BLaER1 treated with 17β-estradiol and CSF1 and Interleukin-3, amounts not matched to agents 10 nM and 100 nM (cell line): ENCODE data around the gene SEZ6L.

ENCODE experiments used
- H3K27ac ChIP-seq, 11 experiments: shearing (Covaris generic); formaldehyde crosslinking; 2 replicates each; pipeline ENCODE4 v1.8.1; 2022
- H3K27me3 ChIP-seq, 11 experiments: shearing (Covaris generic); formaldehyde crosslinking; 2 replicates each; pipeline ENCODE4 v1.8.1; 2022
- H3K36me3 ChIP-seq, 11 experiments: shearing (Covaris generic); formaldehyde crosslinking; 2 replicates each; pipeline ENCODE4 v1.8.1; 2022
- H3K4me1 ChIP-seq, 10 experiments: shearing (Covaris generic); formaldehyde crosslinking; 2 replicates each; pipeline ENCODE4 v1.8.1; 2022
- H3K4me2 ChIP-seq, 11 experiments: shearing (Covaris generic); formaldehyde crosslinking; 2 replicates each; pipeline ENCODE4 v1.8.1; 2022
- H3K4me3 ChIP-seq, 10 experiments: shearing (Covaris generic); formaldehyde crosslinking; 2 replicates each; pipeline ENCODE4 v1.8.1; 2022
- H3K9ac ChIP-seq, 11 experiments: shearing (Covaris generic); formaldehyde crosslinking; 2 replicates each; pipeline ENCODE4 v1.8.1; 2022
- H3K9me3 ChIP-seq, 11 experiments: shearing (Covaris generic); formaldehyde crosslinking; replicated peaks in 1 of 11; 2 replicates each; pipeline ENCODE4 v1.8.1; 2022
- H4K20me1 ChIP-seq, 11 experiments: shearing (Covaris generic); formaldehyde crosslinking; 2 replicates each; pipeline ENCODE4 v1.8.1; 2022
- Cebpa-rat ChIP-seq, 11 experiments: shearing (Covaris generic); IDR thresholded peaks; 2 replicates each; pipeline ENCODE4 v1.8.1; 2022

SEZ6L gene

GRCh38 chr22:26273011-26273675 is 103.9 kb downstream of the SEZ6L start:
- Histone ChIP-seq H3K4me2 (no peak overlapping the region), H3K27ac (no peak overlapping the region), H3K4me3 (no peak overlapping the region), H3K9ac (no peak overlapping the region), H3K9me3 (no peaks in the 10 kb centered on the region), H3K4me1 (peaks cover 0 to 9% (median under 1%) of the 10 kb centered on the region in 10 experiments; a peak in 4 of 20 replicates), H3K27me3 (no peaks in the 10 kb centered on the region), H4K20me1 (no peaks in the 10 kb centered on the region; a peak in 2 of 22 replicates), H3K36me3 (no peaks in the 10 kb centered on the region)
- no peak for TF ChIP-seq Cebpa-rat (IDR thresholded peaks at IDR 0.05)

GRCh38 chr22:26276529-26277160 is 107.4 kb downstream of the SEZ6L start:
- H3K36me3 ChIP-seq = no peaks in the 10 kb centered on the region
- H3K4me1 ChIP-seq = peaks cover 0 to 7% (median 0%) of the 10 kb centered on the region in 10 experiments; a peak in 1 of 20 replicates
- H3K4me3 ChIP-seq = no peak overlapping the region
- no peak for TF ChIP-seq Cebpa-rat (IDR thresholded peaks at IDR 0.05)
- no peaks in the 10 kb centered on the region for H3K27me3 ChIP-seq
- H3K27ac ChIP-seq = no peak overlapping the region
- H4K20me1 ChIP-seq = no peaks in the 10 kb centered on the region; a peak in 2 of 22 replicates
- no peaks in the 10 kb centered on the region for H3K9me3 ChIP-seq
- H3K4me2 ChIP-seq = no peak overlapping the region
- no peak overlapping the region for H3K9ac ChIP-seq

GRCh38 chr22:26281941-26282340 is 112.7 kb downstream of the SEZ6L start:
- H3K4me1 ChIP-seq = peaks cover 16 to 41% (median 31%) of the 10 kb centered on the region in 10 experiments; a peak in 19 of 20 replicates
- no peak overlapping the region for H3K9ac ChIP-seq
- H3K4me3 ChIP-seq = no peak overlapping the region
- H4K20me1 ChIP-seq = no peaks in the 10 kb centered on the region; a peak in 1 of 22 replicates
- H3K9me3 ChIP-seq = no peaks in the 10 kb centered on the region
- no peaks in the 10 kb centered on the region for H3K27me3 ChIP-seq
- H3K27ac ChIP-seq = no peak overlapping the region
- TF ChIP-seq Cebpa-rat (IDR thresholded peaks at IDR 0.05) = no peak
- no peaks in the 10 kb centered on the region for H3K36me3 ChIP-seq
- H3K4me2 ChIP-seq = no peak overlapping the region

GRCh38 chr22:26283330-26283729 is 114.1 kb downstream of the SEZ6L start:
- Histone ChIP-seq H4K20me1 (no peaks in the 10 kb centered on the region), H3K9me3 (no peaks in the 10 kb centered on the region), H3K36me3 (no peaks in the 10 kb centered on the region), H3K9ac (no peak overlapping the region), H3K27me3 (no peaks in the 10 kb centered on the region), H3K27ac (no peak overlapping the region), H3K4me2 (no peak overlapping the region), H3K4me1 (peaks cover 27 to 55% (median 45%) of the 10 kb centered on the region in 10 experiments), H3K4me3 (no peak overlapping the region)
- TF ChIP-seq Cebpa-rat (IDR thresholded peaks at IDR 0.05) = no peak

GRCh38 chr22:26285632-26286031 is 116.4 kb downstream of the SEZ6L start:
- Histone ChIP-seq H3K9ac (peak overlapping the region in 3 of 11 experiments; percentile 5 to 33 (median 29); a peak in 2 of 22 replicates), H3K4me1 (peaks cover 28 to 78% (median 68%) of the 10 kb centered on the region in 10 experiments)

GRCh38 chr22:26286091-26286820 is 117.0 kb downstream of the SEZ6L start:
- H3K27me3 ChIP-seq = no peaks in the 10 kb centered on the region
- H3K4me1 ChIP-seq = peaks cover 28 to 83% (median 71%) of the 10 kb centered on the region in 10 experiments
- TF ChIP-seq Cebpa-rat (IDR thresholded peaks at IDR 0.05) = no peak
- peak overlapping the region in 10 of 11 experiments; percentile 36 to 93 (median 84); a peak in 19 of 22 replicates for H3K4me2 ChIP-seq
- no peaks in the 10 kb centered on the region for H3K9me3 ChIP-seq
- H3K9ac ChIP-seq = peak overlapping the region in 3 of 11 experiments; percentile 32 to 71 (median 64); a peak in 5 of 22 replicates
- no peak overlapping the region for H3K4me3 ChIP-seq
- peak overlapping the region in 6 of 11 experiments; percentile 52 to 82 (median 79); a peak in 12 of 22 replicates for H3K27ac ChIP-seq
- H4K20me1 ChIP-seq = no peaks in the 10 kb centered on the region
- H3K36me3 ChIP-seq = no peaks in the 10 kb centered on the region

More at GRCh38 chr22:26285632-26286031, 116.4 kb downstream of the SEZ6L start:
- no peak for TF ChIP-seq Cebpa-rat (IDR thresholded peaks at IDR 0.05)
- Histone ChIP-seq H3K4me3 (no peak overlapping the region), H3K27me3 (no peaks in the 10 kb centered on the region), H3K27ac (peak overlapping the region in 4 of 11 experiments; percentile 78 to 82 (median 80); a peak in 8 of 22 replicates), H3K36me3 (no peaks in the 10 kb centered on the region), H3K4me2 (peak overlapping the region; percentile 8 to 93 (median 81); a peak in 20 of 22 replicates), H3K9me3 (no peaks in the 10 kb centered on the region), H4K20me1 (no peaks in the 10 kb centered on the region)

GRCh38 chr22:26287382-26288225 is 118.3 kb downstream of the SEZ6L start:
- H3K27me3 ChIP-seq = no peaks in the 10 kb centered on the region
- H3K36me3 ChIP-seq = no peaks in the 10 kb centered on the region
- H3K27ac ChIP-seq = peak overlapping the region in 7 of 11 experiments; percentile 43 to 82 (median 78); a peak in 15 of 22 replicates
- H3K9me3 ChIP-seq = no peaks in the 10 kb centered on the region
- H3K4me3 ChIP-seq = peak overlapping the region in 6 of 10 experiments; percentile 1 to 30 (median 24); a peak in 5 of 20 replicates
- H3K4me2 ChIP-seq = peak overlapping the region; percentile 36 to 93 (median 81)
- peak overlapping the region in 7 of 11 experiments; percentile 28 to 71 (median 62); a peak in 12 of 22 replicates for H3K9ac ChIP-seq
- TF ChIP-seq Cebpa-rat (IDR thresholded peaks at IDR 0.05) = no peak
- H3K4me1 ChIP-seq = peaks cover 28 to 93% (median 82%) of the 10 kb centered on the region in 10 experiments
- H4K20me1 ChIP-seq = no peaks in the 10 kb centered on the region

- Histone ChIP-seq H3K4me3 (no peak overlapping the region), H3K27ac (peak overlapping the region in 6 of 11 experiments; percentile 52 to 82 (median 79); a peak in 12 of 22 replicates), H3K4me1 (peaks cover 34 to 100% (median 89%) of the 10 kb centered on the region in 10 experiments), H3K9me3 (no peaks in the 10 kb centered on the region), H3K36me3 (no peaks in the 10 kb centered on the region), H3K4me2 (peak overlapping the region in 10 of 11 experiments; percentile 36 to 93 (median 84); a peak in 17 of 22 replicates), H3K9ac (peak overlapping the region in 5 of 11 experiments; percentile 4 to 71 (median 64); a peak in 6 of 22 replicates), H4K20me1 (no peaks in the 10 kb centered on the region), H3K27me3 (no peaks in the 10 kb centered on the region)
- TF ChIP-seq Cebpa-rat (IDR thresholded peaks at IDR 0.05) = peak in 6 of 11 experiments; percentile 11 to 96 (median 80); a peak in 8 of 22 replicates
These were observed 120.4 kb downstream of the SEZ6L start for GRCh38 chr22:26289611-26290101.
